ENCODE results near the gene CNTRL. TPM values are rescaled to one million over a fixed set of nuclear protein-coding genes. Genes with fewer than 3 reads are reported as not detected.
"Not testable (repeated sequence)": the region's sequence is repeated elsewhere in the genome, so short reads cannot be mapped to it uniquely, and the experiment has no call there.

The CNTRL gene
- total RNA-seq, 1 donor from 2014 or later: 9.5 TPM

DNA sequence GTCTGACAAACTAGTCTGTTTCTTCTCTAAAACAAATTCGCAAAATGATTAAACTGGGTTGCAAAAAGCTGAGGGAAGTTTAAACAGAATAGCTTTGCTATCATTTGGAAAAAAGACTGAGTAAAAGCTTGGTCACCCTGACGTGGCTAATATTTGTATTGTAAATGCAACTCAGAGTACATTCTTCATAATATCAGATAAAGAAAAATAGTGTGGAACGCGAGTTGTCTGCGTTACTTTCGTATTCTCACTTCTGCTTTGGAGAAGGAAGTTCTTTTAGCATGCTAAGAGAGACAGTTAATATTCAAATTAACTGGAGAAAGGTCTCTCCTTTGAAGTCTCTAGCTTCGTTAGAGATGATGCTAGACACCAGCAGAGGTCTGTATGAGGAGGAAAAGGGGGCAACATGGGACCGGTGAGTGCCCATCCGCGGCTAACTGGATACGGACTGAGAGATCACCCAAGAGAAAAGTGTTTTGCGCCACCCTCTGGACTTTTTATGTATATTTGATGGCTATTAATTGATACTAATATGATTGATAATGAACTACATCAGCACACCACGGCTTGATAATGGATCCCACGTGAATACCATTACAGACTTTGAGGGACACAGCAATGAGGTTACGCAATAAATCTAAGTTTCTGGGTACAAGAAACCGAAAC is 2.9 kb upstream of the CNTRL start:
- peak; percentile 54 to 62 for DNase-seq (ENCODE audit: low read depth in 2 of 2)

DNA sequence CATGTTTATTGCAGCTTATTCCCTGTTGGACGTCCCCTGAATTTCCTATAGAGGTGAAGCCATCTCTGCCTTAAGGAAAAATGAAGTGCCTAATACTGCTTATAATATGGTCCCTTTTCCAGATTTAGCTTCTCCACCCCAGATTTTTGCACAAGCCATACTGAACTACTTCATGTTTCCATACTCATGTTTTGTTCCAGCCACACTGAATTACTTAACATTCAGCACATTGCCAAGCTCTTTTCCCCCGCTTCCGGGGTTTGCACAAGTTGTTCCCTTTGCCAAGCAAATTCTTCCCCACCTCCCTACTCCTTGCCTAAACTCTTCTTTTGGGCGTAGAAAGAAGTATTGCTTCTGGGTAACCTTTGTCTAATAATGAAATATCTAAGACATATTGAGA is 1.7 kb upstream of the CNTRL start:
- DNase-seq (ENCODE audit: low read depth in 2 of 2): peak in 1 of 2 donors; percentile 11

DNA sequence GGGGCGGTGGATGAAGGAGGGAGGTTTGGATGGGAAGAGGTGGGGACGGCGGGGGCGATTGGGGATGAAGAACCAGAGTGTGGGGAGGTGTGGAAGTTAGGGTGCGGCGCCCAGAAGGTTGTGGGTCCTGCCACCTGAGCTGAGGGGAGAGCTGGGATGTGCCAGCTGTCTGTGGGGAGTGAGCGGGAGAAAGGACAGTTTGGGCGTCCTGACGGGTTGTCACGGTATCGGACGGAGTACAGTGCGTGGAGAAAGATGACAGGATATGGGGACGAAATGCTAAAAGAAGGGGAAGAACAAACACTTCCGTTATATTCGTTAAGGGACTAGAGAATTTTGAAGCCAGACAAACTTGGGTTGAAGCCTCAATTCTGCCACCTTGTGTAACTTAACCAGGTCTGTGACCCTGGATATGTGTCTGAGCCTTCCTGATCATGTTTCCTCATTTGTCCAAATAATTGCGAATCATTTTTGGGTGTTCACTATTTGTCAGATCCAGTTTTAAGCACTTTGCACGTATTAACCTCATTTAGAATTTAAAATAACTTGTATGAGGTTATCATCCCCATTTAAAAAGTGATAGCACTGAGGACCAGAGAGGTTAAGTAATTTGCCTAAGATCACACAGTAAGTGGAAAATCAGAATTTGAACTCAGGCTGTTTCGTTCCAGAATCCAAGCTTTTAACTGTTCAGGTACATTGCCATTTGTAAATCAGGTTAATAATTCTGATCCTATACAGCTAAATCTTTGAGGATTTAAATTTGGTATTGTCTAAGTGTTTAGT is 689 bp downstream of the CNTRL start:
- peak in 1 of 2 donors; percentile 6 for DNase-seq (ENCODE audit: low read depth in 2 of 2)

DNA sequence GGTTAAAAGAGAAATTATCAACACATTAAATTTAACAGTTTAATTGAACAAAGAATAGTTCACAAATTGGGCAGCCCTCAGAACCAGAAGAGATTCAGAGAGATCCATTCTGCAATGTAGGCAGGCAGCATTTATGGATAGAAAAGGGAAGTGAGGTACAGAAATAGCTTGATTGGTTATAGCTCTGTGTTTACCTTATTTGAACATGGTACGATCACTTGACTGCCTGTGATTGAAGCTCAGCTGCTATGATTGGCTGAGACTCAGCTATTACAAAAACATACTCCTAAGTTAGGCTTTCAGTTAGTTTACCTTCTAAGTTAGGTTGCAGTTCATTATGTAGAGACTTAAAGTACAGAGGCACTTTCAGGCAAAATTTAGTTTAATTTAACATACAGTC is 7.3 kb downstream of the CNTRL start:
- DNase-seq (ENCODE audit: low read depth in 2 of 2): no peak

DNA sequence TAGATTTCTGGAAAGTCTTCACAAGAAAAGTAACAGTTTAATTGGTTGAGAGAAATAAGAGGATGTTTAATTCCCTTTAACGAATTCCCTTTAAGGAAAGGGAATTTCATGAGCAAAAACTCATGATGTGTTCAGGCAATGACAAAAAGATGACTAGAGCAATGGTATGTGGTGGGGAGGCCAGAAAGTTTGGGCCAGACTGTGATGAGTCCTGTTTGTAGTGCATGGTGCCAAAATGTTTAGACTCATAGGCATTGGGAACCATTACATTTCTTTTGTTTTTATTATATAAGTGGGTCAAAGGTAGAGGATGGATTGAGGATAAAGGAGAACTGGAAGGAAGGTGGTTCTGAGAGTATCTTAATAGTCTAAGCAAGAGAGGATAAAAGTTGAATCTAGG is 10.9 kb downstream of the CNTRL start:
- no peak for DNase-seq (ENCODE audit: low read depth in 2 of 2)

DNA sequence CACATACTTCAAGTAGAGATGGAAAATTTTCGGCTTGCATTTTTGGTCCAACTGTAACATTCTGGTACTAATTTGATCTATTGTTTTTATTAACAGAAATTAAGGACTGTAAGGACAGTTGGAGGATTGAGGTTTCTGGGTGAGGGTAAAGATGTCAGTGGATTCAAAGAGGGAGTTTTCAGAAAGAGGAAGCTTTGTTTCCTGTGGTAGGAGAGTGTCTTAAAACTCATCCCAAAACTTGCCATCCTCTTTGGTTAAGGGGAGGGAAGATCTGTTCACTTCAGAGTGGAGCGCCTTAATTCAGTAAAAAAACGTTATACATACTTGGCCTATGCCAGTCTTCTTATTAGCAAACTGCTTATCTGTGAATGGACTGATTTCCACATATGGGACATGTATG is 13.8 kb downstream of the CNTRL start:
- no peak for DNase-seq (ENCODE audit: low read depth in 2 of 2)

DNA sequence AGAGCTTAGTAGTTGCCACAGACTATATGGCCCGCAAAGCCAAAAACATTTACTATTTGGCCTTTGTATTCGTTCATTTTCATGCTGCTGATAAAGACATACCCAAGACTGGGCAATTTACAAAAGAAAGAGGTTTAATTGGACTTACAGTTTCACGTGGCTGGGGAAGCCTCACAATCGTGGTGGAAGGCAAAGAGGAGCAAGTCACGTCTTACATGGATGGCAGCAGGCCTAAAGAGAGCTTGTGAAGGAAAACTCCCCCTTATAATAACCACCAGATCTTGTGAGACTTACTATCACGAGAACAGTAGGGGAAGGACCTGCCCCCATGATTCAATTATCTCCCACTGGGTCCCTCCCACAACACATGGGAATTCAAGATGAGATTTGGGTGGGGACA is 16.0 kb downstream of the CNTRL start:
- not testable (repeated sequence) for DNase-seq (ENCODE audit: low read depth in 2 of 2)

DNA sequence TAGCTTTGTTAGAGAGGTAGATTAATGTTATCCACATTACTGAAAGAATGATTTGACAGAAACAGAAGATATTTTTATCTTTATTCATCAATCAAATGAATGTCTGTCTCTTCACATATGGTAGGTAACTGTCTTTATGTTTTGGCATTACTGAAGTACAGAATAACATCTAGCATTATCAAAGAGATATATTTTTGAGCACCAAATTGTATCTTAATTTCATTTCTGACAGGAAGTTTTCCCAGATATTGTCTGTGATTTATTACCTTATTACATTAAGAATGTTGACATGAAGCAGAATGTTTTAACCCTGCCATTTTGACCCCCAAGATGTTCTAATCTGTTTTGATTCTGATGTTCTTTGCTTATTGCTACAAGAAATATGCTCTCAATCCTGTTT is 20.3 kb downstream of the CNTRL start:
- no peak for DNase-seq (ENCODE audit: low read depth in 2 of 2)

DNA sequence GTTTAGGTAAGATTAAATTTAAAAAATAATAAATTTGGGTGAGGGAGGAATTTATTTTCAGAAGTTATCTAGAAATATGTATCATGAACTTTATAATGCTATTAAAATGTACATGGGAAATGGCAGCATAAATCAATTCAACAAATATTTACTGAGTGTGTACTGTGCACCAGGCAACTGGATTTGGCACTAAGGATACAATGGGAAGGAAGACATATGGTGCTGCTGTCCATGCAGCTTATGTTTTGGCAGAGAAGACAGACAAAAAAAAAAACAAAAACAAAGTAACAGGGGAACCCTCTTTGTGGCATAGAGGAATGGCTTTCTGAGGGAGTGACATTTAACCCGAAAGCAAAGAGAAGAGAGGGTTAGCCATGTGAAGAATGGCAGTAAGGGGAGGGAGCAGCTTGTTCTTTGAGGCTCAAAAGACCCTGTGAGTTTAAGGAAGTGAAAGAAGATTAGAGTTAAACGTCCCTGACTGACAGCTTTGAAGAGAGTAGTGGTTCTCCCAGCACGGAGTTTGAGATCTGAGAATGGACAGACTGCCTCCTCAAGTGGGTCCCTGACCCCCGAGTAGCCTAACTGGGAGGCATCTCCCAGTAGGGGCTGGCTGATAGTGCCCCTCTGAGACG is 23.9 kb downstream of the CNTRL start:
- peak in 1 of 2 donors; percentile 7 for DNase-seq (ENCODE audit: low read depth in 2 of 2)

DNA sequence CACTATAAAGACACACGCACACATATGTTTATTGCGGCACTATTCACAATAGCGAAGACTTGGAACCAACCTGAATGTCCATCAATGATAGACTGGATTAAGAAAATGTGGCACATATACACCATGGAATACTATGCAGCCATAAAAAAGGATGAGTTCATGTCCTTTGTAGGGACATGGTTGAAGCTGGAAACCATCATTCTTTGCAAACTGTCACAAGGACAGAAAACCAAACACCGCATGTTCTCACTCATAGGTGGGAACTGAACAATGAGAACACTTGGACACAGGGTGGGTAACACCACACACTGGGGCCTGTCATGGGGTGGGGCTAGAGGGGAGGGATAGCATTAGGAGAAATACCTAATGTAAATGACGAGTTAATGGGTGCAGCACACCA is 29.3 kb downstream of the CNTRL start:
- not testable (repeated sequence) for DNase-seq (ENCODE audit: low read depth in 2 of 2)

DNA sequence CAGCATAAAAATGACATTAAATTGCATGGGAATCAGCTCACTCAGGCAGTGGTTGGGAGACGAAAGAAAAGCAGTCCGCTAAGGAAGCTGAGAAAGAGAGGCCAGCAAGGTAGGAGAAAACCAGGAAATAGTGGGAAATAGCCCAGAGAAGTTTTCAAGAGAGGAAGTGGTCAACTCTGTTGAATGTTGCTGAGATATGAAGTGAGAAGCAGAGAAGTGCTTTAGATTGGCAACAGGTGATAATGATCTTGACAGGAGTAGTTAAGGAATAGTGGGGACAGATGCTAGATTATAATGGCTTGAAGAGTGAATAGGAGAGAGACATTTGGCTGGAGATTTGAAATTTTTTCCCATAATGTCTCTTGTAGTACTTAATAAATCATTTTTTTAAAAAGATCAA is 30.8 kb downstream of the CNTRL start:
- DNase-seq (ENCODE audit: low read depth in 2 of 2): no peak

DNA sequence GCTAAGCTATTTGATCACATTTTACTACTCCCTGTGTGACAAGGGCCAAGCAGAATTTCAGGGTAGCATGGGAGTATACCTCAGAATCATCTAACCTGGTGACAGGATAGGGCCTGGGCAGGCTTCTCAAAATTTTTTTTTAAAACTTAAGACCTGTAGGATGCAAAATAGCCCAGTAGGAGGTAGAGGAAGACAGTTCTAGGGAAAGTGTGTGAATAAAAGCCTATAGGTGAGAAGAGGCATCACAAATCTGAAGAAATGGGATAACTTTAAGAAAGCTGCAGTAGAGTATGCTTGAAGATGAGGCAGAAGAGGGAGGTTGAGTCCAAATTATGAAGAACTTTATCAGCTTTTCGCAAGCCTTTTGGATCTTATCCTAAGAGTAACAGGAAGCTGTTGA is 32.3 kb downstream of the CNTRL start:
- no peak for DNase-seq (ENCODE audit: low read depth in 2 of 2)

DNA sequence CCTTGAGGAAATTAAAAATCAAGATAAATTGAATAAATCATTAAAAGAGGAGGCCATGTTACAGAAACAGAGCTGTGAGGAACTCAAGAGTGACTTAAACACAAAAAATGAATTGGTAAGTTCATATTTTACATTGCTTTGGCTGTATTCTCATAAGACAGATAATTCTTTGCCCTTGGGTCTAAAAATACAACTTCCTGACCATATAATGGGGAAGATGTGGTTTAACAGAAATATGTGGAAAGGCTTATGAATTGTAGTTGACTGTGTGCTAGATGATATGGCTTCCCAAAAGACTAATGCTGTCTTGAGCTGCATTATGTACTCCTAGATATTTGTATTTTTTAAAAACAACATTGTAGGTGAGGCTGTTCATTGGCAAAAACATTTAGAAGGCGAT is 33.1 kb downstream of the CNTRL start:
- no peak for DNase-seq (ENCODE audit: low read depth in 2 of 2)

DNA sequence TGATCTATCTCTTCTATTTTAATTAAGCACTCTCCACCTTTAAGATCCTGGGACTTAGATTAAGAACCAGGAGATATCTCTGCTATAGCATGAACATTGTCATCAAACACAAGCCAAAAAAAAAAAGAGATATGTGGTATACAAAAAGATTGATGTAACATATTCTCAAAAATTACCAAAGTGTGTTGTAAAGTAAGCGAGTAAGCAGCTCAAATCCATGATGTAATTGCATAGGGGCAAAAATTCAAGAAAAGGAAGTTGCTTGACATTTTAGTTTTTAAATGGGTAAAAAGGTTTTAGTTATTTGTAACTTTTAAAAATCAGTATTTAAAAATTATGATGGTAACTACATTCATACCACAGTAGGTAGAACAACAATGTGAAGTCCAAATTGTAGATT is 40.7 kb downstream of the CNTRL start:
- no peak for DNase-seq (ENCODE audit: low read depth in 2 of 2)

DNA sequence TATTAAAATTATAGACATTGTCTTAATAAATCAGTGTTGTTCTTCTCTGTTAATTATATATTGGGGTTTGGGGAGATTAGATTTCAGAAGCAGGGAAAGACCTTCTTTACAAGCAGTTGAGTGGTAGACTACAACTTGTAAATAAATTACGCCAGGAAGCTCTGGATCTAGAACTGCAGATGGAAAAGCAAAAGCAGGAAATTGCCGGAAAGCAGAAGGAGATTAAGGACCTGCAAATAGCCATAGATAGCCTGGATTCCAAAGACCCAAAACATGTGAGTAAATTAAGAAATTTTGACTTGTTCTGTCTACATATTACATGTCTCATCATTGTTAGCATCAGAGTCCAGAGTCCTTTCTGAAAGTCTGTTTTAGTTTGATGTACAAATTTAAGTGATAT is 43.5 kb downstream of the CNTRL start:
- peak; percentile 17 to 32 for DNase-seq (ENCODE audit: low read depth in 2 of 2)

DNA sequence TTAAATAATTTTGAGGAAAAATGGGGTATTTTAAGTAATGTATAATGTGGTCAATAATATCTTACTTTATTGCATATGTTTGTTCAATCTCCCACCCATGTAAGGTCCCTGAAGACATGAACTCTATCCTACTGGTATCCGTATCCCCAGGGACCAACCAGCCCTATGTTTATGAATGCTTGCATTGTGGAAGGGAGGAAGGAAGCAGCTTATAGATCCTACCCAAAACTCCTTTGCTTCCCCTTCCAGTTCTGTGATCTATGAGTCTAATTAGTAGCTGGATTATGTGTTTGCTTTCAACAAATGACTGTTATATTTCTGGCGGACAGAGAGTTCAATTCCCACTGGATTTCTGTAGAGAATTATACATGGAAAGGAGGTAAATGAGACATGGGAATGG is 45.6 kb downstream of the CNTRL start:
- DNase-seq (ENCODE audit: low read depth in 2 of 2): no peak

DNA sequence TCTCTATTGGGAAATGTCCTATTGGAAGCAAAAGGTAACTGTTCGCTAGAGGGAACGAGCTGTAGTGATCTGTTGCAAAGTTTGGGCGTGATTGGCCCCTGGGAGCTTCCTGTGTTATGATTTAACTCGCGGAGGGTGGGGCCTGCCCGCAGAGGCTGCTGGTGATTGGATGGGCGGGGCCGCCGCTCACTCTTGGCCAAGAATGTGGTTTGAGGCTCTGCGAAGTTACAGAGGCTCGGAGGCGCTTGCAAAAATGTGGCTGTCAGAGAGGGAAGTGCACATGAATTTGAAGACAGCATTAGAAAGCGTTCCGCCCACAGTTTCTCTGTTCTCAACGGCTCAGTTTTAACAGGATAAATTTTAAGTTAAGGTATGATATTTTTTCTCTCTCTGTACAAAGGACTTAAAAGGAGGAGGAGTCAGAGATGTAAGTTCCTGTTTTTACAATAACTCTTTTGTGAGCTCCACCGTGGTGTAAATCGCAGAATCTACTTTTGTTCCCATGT is 46.9 kb downstream of the CNTRL start:
- peak; percentile 96 to 97 for DNase-seq (ENCODE audit: low read depth in 2 of 2)

DNA sequence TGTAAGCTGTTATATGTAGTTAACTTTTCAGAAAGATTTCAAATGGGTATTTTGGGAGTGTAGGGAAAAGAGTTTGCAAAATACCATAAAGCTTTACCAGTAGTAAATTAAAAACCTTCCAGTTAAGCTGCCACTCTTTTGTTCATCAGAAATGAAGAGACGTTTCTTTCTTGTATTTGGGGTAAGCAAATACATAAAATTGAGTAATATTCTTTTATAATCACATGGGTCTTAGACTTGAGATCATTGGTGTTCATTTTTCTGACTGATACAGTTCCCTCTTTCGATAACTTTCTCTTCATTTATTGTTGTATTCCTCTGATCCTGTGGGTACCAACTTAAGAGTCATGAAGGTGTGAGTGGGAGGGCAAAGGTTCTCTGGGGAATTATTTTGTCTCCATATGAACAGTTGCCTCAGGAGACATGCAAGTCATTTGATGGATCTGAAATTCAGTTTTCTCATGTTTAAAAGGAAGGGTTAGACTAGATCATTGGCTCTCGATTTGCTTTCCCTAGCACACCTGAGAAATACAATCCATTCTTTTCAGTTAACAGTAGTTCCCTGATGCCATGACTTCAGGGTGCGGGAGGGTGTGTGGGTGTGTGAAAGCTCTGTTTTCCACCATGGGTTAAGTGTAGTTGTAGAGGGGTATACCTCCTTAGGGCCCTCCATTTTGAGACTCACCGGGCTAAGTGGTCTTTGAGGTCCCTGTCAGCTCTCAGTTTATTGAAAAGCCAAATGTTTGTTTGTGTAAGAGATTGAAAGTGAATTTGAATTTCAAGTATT is 47.7 kb downstream of the CNTRL start:
- DNase-seq (ENCODE audit: low read depth in 2 of 2): peak; percentile 12 to 16

DNA sequence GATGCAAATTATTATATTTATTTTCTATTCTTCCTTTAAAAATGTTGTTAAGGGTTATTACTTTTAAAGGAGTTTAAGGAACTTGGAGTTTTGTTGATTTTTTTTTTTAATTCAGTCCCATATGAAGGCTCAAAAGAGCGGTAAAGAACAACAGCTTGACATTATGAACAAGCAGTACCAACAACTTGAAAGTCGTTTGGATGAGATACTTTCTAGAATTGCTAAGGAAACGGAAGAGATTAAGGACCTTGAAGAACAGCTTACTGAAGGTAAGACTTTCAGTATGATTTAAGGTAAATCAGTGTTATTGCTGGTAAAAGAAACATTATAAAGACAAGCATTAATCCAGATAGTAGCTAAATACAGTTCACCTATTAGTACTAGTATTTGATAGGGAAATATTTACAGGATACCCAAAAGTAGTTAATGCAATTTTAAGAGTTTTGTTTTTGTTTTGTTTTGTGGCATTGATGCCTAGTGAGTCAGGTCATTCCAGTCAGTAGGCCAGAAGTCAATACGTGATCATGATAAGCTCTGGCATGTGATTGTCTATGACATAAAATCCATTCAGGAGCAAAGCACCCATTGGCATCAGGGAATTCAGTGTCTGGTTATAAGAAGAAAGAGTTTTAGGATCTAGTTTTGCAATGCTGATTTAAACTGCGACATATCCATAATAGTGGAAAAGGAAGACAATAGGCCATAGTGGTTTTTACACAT is 49.2 kb downstream of the CNTRL start:
- DNase-seq (ENCODE audit: low read depth in 2 of 2): peak in 1 of 2 donors; percentile 13

DNA sequence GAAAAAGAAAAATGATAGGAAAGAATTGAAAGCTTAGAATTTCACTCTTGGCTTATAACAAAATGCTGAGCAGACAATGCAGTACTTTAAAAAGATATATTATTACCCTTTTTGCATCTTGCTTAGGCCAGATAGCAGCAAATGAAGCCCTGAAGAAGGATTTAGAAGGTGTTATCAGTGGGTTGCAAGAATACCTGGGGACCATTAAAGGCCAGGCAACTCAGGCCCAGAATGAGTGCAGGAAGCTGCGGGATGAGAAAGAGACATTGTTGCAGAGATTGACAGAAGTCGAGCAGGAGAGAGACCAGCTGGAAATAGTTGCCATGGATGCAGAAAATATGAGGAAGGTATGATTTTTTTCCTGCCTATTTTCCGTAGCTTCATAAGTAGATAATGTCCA is 50.8 kb downstream of the CNTRL start:
- DNase-seq (ENCODE audit: low read depth in 2 of 2): no peak

DNA sequence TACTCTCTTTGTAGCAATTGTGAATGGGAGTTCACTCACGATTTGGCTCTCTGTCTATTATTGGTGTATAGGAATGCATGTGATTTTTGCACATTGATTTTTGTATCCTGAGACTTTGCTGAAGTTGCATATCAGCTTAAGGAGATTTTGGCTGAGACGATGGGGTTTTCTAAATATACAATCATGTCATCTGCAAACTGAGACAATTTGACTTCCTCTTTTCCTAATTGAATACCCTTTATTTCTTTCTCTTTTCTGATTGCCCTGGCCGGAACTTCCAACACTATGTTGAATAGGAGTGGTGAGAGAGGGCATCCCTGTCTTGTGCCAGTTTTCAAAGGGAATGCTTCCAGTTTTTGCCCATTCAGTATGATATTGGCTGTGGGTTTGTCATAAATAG is 54.6 kb downstream of the CNTRL start:
- not testable (repeated sequence) for DNase-seq (ENCODE audit: low read depth in 2 of 2)

Measured in lung microvascular endothelial cell (primary cell).